ENCODE results near the gene COMMD3. TPM values are rescaled to one million over a fixed set of nuclear protein-coding genes. Genes with fewer than 3 reads are reported as not detected.

The COMMD3 gene
- total RNA-seq, 2 donors from 2014 or later, result 38.4 to 50.0 TPM

- DNase-seq (no peak), ATAC-seq (no peak)
- intact Hi-C loops (cut with DNase I, micrococcal nuclease), result no loop called here
These were observed 17.2 kb downstream of the COMMD3 start for GRCh38 chr10:22333167-22333974.

DNA sequence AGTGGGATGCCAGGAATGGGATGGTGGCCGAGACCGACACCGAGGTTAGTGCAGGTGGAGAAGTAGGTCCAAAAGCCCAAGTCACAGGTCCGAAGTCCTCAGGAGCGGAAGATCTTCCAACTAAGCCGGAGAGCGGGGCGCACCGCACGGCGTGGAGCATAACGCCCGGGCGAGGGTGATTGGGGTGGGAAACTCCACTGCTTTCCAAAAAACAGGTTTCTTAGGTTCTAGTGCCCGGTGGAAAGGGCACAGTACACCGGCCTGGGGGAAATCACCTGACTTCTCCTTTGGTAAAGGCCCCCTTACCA, 17.7 kb downstream of the COMMD3 start:
- no peak for DNase-seq
- ATAC-seq, result no peak
- intact Hi-C loops (cut with DNase I, micrococcal nuclease), result no loop called here

DNA sequence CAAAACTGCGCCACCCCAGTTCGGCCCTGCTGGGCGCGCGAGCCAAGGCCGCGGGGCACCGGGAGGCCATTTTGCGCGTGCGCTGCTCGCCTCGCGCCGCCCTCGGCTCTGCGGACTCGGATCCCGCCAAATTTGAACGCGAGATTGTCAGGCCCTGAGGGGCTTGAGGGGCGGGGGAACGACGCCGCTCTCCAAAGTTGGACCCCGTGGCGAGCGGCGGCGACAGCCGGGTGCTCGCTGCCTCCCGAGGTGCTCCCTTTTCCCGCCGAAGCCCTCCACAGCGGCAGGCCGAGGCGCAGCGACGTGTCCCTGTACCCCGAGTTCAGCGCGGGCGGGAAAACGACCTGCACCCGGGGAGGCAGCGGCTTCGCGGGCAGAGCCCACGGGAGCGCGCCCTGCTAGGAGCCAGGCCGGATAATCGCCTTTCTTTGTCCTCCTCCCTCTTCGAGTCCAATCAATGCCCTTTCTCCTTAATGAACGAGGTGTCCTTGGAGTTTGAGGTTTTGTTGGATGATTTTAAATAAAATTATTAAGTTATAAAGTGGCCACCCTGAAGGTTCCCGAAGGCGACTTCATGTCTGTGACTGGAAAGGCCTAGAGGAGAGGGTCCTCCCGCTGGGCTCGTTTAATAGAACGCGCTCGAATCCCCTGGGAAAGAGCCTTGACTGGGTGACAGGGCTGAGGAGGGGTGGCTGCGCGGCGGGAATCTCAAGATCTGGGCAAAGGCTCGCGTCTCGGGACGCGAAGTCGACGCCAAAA, 18.4 kb downstream of the COMMD3 start:
- intact Hi-C loops (cut with DNase I, micrococcal nuclease), result no loop called here
- ATAC-seq, result peak; percentile 27
- peak in 1 of 2 donors; percentile 5 for DNase-seq

DNA sequence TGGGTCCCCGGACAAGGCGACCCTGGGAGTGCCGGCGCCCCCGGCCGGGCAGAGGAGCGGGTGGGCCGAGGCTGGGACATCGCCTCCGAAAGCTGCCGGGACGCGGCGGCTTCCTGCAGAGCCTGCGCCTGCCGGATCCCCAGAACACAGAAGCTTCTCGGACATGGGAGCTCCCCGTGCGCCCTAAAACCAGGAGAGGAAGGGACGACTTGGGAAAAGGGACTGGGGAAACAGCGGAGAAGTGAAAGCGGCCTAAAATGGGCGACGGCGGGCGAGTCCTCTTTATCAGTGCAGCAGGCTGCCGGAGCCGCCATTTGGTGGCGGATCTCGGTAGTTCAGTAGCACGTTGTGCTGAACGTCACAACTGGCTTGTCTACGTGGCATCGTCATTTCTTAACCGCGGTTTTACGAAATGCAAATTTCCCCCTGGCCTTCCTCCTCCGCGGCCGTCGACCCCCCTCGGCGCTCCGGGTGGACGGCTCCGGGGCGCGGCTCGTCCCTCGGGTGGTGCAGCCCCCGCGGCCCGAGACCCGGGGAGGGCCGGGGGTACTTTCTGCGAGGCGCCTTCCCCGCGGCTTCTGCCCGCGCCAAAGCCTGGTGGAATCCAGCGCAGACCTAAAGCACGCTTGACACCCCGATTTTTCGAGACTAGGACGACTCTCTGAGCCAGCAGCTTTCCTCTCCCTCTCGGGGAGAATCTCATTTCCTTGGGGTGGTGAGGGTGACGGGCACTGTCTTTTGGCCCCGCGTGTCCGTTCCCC, 19.2 kb downstream of the COMMD3 start:
- DNase-seq (peak in 1 of 2 donors; percentile 71), ATAC-seq (peak; percentile 80)
- intact Hi-C loops (cut with DNase I, micrococcal nuclease), result no loop called here

DNA sequence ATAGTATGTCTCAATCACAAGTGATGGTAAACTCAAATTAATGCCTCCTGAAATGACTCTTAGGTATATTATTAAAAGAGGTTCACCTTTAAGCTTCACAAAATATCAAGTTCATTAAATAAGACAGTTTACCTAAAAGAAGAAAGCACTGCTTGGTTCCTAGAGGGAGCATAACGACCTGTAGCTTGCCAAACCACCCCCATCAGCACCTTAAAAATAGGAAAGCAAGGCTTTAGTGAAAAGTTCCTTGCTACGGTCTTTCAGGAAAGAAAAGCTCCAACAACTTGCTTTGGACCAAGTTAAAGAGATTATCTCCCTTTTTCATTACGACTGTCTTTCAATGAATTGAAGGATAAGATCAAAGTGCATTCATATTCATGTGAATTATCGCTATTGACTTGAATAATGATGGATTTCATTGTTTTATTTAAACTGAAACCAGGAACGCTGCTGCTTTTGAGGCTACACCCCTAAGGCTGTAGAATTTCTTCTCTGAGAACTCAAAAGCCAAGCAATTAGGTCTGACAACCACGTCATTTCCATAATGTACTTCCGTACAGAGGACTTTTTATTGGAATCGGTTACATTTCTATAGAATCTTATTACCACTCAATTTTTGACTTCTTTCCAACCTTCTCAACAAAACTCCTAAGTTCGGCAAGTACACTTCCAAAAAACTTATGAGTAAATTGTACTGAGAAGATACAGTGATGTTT, 22.2 kb downstream of the COMMD3 start:
- ATAC-seq (no peak), DNase-seq (no peak)
- intact Hi-C loops (cut with DNase I, micrococcal nuclease), result no loop called here

DNA sequence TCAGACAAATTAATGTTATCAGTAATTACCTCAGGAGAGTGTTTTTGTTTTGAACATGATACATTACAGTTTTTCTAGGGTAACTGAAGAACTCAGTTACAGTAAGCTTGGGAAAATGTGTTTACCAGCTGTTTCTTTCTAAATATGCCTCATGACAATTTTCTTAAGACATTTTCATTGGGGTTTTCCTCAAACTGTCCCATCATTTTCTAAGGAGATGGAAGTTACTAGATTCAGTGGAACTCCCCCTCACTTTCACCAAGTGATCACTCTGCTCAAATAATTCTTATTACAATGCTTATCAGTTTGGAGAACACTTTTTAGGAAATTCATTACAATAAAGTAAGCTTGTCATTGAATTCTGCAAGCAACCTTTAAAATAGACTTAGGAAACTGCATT, 22.7 kb downstream of the COMMD3 start:
- intact Hi-C loops (cut with DNase I, micrococcal nuclease), result no loop called here
- DNase-seq (no peak), ATAC-seq (no peak)

GRCh38 chr10:22339761-22340328, 23.7 kb downstream of the COMMD3 start:
- intact Hi-C loops (cut with DNase I, micrococcal nuclease), result no loop called here
- ATAC-seq (no peak), DNase-seq (no peak)

GRCh38 chr10:22340329-22341189, 24.4 kb downstream of the COMMD3 start:
- DNase-seq, result peak; percentile 58 to 71
- peak; percentile 74 for ATAC-seq
- intact Hi-C loops (cut with DNase I, micrococcal nuclease), result no loop called here

GRCh38 chr10:22341190-22341925, 25.2 kb downstream of the COMMD3 start:
- intact Hi-C loops (cut with DNase I, micrococcal nuclease), result no loop called here
- no peak for DNase-seq

GRCh38 chr10:22341926-22342196, 25.7 kb downstream of the COMMD3 start:
- no peak for DNase-seq
- intact Hi-C loops (cut with DNase I, micrococcal nuclease), result no loop called here
- ATAC-seq, result no peak

More at GRCh38 chr10:22341190-22341925, 25.2 kb downstream of the COMMD3 start:
- ATAC-seq, result peak; percentile 26

DNA sequence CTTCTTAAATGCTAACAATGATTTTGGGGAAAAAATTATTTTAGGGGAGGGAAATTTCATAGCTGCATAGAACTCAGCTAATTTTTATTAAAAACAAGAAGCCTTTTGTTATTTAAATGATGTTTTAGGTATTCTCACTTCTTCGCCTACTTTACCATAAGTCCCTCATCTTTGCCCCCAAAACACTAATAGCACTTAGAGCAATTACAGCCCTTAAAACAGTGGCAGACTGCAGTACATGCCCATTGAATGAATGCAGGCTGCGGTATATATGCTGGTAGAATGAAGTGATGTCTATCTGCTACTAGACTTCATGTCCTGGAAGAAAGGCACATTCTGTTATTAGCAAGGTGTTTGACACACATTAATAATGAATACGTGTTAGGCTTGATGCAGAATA, 26.2 kb downstream of the COMMD3 start:
- DNase-seq, result no peak
- no peak for ATAC-seq
- intact Hi-C loops (cut with DNase I, micrococcal nuclease), result no loop called here

- ATAC-seq (no peak), DNase-seq (no peak)
- intact Hi-C loops (cut with DNase I, micrococcal nuclease), result no loop called here
These were observed 27.5 kb downstream of the COMMD3 start for GRCh38 chr10:22343731-22344130.

DNA sequence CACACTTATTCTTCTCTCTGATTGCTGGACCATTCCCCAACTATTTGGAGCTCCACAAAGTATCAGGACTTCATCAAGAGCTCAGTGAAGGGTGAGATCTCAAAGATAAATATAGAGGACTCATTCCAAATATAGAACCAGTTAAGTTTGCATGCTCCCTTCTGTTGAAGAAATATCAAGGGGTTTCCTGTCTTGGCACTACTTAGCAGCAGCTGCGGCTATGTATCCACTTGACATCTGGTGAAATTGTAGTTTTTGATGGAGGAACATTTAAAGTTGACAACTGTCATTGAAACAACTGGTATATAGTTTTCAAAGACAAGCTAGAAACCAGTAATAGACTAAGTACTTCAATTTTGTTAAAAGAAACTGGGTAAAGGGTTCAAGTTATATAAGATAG, 28.1 kb downstream of the COMMD3 start:
- DNase-seq (no peak), ATAC-seq (no peak)
- intact Hi-C loops (cut with DNase I, micrococcal nuclease), result no loop called here

- intact Hi-C loops (cut with DNase I, micrococcal nuclease), result no loop called here
- ATAC-seq (no peak), DNase-seq (no peak)
These were observed 28.7 kb downstream of the COMMD3 start for GRCh38 chr10:22344781-22345300.

GRCh38 chr10:22345301-22346095, 29.3 kb downstream of the COMMD3 start, which contains the start of gene SPAG6:
Gene SPAG6, plus strand, starts transcription at chr10:22345496. Its CDS starts 116 bp downstream, at chr10:22345612.
- DNase-seq (peak; percentile 52 to 54), ATAC-seq (peak; percentile 22)
- intact Hi-C loops (cut with DNase I, micrococcal nuclease), result no loop called here

- no peak for DNase-seq
- intact Hi-C loops (cut with DNase I, micrococcal nuclease), result no loop called here
- ATAC-seq, result no peak
These were observed 30.0 kb downstream of the COMMD3 start for GRCh38 chr10:22346096-22346661.

Data from left colon (tissue), 2 donors.